Smooth muscle cell of the coronary artery (primary cell): Measurements from ENCODE around the gene DTL. TPM values are rescaled to one million over a fixed set of nuclear protein-coding genes. Genes with fewer than 3 reads are reported as not detected.

Experiments
- total RNA-seq: library from RNA; depleted of rRNA; stranded (reverse); fragments of >200 nt; gene quantifications from 2 replicates; pipeline ENCODE4 v1.2.3, GENCODE V29; 2014; ENCODE audit warnings: low replicate concordance

The DTL gene
- total RNA-seq = 0.35 and 4.6 TPM in 2 replicates

GRCh38 chr1:212035123-212035834 lies at the start of gene DTL, which contains the start of gene INTS7:
Gene DTL, plus strand, starts transcription at chr1:212035748. Its CDS starts 143 bp downstream, at chr1:212035891.
Gene INTS7, minus strand, starts transcription at chr1:212035557. Its CDS starts 120 bp downstream, at chr1:212035437.

Other genes with a start within 250 kb of the DTL start
- 9.5 and 34.3 TPM in 2 replicates for gene LPGAT1, start 205.0 kb upstream of the DTL start, total RNA-seq
- gene INTS7, start 191 bp upstream of the DTL start, total RNA-seq = 9.5 and 11.6 TPM in 2 replicates
- 9.7 and 13.5 TPM in 2 replicates for gene PPP2R5A, start 249.7 kb downstream of the DTL start, total RNA-seq